Lung (tissue), 12 donors: Measurements from ENCODE around the gene CLDN19. TPM values are rescaled to one million over a fixed set of nuclear protein-coding genes. Genes with fewer than 3 reads are reported as not detected.
"Not testable (repeated sequence)": the region's sequence is repeated elsewhere in the genome, so short reads cannot be mapped to it uniquely, and the experiment has no call there.

Experiments
- ATAC-seq: fragments of 200-7000 bp; cut with Tn5 transposase; one replicate; pipeline ENCODE4 v1.9.1; 2020; ENCODE audit warnings: moderate number of reproducible peaks; ENCODE audit not compliant: insufficient read depth, low FRiP score
- DNase-seq, 3 donors: peaks; one replicate each; pipeline ENCODE4 v3.0.0-alpha.2; 2013 to 2017
- H3K27ac ChIP-seq, 2 donors: one replicate each; pipeline ENCODE4 v1.5.1; 2013; ENCODE audit warnings: mild to moderate bottlenecking in 2 of 2, moderate library complexity in 2 of 2, control low read depth in 1 of 2, inconsistent platforms in 1 of 2, low read depth in 1 of 2, low read length in 1 of 2
- H3K27me3 ChIP-seq, 3 donors: one replicate each; pipeline ENCODE4 v1.5.1; 2013; ENCODE audit warnings: low read length in 2 of 3; ENCODE audit not compliant: control insufficient read depth in 3 of 3, insufficient read depth in 3 of 3
- H3K36me3 ChIP-seq, 4 donors: one replicate each; pipeline ENCODE4 v1.5.1; 2013; ENCODE audit warnings: low read length in 4 of 4, mild to moderate bottlenecking in 1 of 4, moderate library complexity in 1 of 4; ENCODE audit not compliant: control insufficient read depth in 4 of 4, insufficient read depth in 4 of 4
- H3K4me1 ChIP-seq, 5 donors: one replicate each; pipeline ENCODE4 v1.5.1; 2013; ENCODE audit warnings: low read length in 5 of 5, mild to moderate bottlenecking in 2 of 5, moderate library complexity in 1 of 5; ENCODE audit not compliant: control insufficient read depth in 5 of 5, insufficient read depth in 5 of 5
- H3K4me3 ChIP-seq: one replicate; pipeline ENCODE4 v1.5.1; 2013; ENCODE audit warnings: mild to moderate bottlenecking, control low read depth, moderate library complexity
- H3K9ac ChIP-seq, 2 donors: one replicate each; pipeline ENCODE4 v1.5.1; 2013; ENCODE audit warnings: low read length in 2 of 2, control low read depth in 1 of 2; ENCODE audit not compliant: insufficient read depth in 1 of 2
- H3K9me3 ChIP-seq, 4 donors: one replicate each; pipeline ENCODE4 v1.5.1; 2013; ENCODE audit warnings: low read length in 3 of 4, mild to moderate bottlenecking in 1 of 4, moderate library complexity in 1 of 4; ENCODE audit not compliant: control insufficient read depth in 4 of 4, insufficient read depth in 3 of 4
- WGBS, 2 donors: extraction: QIAGEN DNeasy Blood & Tissue Kit; methylation state at CpG; one replicate each; pipeline ENCODE4 v1.1.7; 2013; 5-methylcytosine and 5-hydroxymethylcytosine counted together
- polyA plus RNA-seq, 2 donors: library from polyadenylated mRNA; stranded (reverse); fragments of 200-250 nt; gene quantifications; one replicate each; pipeline ENCODE4 v1.2.1, GENCODE V29; 2013
- total RNA-seq, 2 donors: library from RNA; depleted of rRNA in 1 of 2; stranded (reverse); fragments of >200 nt in 1 of 2; gene quantifications; one replicate each; pipeline ENCODE4 v1.2.1, GENCODE V29; 2014 to 2021
- TF ChIP-seq, protein P1 (sequence below): IDR thresholded peaks from 2 replicates; pipeline ENCODE4 v1.5.1; 2012; ENCODE audit warnings: mild to moderate bottlenecking; ENCODE audit errors: control extremely low read depth, extremely low read depth
- donor health status: control.
- donor health status: control.
- donor health status: Bipolar disorder and iron deficiency.
- donor health status: healthy.
- donor health status: DM: yes; HTN: yes; CAD: no.

CLDN19 gene
- total and polyA plus RNA-seq, 4 donors, result 0.01 to 2.0 (median 0.04) TPM; not detected in 1

GRCh38 chr1:42713293-42713692 lies 26.7 kb downstream of the CLDN19 start:
- H3K4me1 ChIP-seq, result no peaks in the 10 kb centered on the region
- DNase-seq, result no peak
- ATAC-seq, result no peak
- TF ChIP-seq, protein P1, sequence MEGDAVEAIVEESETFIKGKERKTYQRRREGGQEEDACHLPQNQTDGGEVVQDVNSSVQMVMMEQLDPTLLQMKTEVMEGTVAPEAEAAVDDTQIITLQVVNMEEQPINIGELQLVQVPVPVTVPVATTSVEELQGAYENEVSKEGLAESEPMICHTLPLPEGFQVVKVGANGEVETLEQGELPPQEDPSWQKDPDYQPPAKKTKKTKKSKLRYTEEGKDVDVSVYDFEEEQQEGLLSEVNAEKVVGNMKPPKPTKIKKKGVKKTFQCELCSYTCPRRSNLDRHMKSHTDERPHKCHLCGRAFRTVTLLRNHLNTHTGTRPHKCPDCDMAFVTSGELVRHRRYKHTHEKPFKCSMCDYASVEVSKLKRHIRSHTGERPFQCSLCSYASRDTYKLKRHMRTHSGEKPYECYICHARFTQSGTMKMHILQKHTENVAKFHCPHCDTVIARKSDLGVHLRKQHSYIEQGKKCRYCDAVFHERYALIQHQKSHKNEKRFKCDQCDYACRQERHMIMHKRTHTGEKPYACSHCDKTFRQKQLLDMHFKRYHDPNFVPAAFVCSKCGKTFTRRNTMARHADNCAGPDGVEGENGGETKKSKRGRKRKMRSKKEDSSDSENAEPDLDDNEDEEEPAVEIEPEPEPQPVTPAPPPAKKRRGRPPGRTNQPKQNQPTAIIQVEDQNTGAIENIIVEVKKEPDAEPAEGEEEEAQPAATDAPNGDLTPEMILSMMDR, result no peak
- H3K9me3 ChIP-seq, result peaks cover 0 to 8% (median 5%) of the 10 kb centered on the region in 4 donors
- no peak overlapping the region for H3K9ac ChIP-seq
- no peaks in the 10 kb centered on the region for H3K27me3 ChIP-seq
- no peak overlapping the region for H3K4me3 ChIP-seq
- H3K36me3 ChIP-seq, result peaks cover 7 to 18% (median 11%) of the 10 kb centered on the region in 4 donors
- no peak overlapping the region for H3K27ac ChIP-seq

GRCh38 chr1:42712808-42713207 lies 27.2 kb downstream of the CLDN19 start:
- H3K9me3 ChIP-seq, H3K9ac ChIP-seq, H3K4me1 ChIP-seq, H3K27me3 ChIP-seq, DNase-seq, H3K27ac ChIP-seq, H3K4me3 ChIP-seq, ATAC-seq: not testable (repeated sequence)
- peaks cover 7 to 18% (median 12%) of the 10 kb centered on the region in 4 donors for H3K36me3 ChIP-seq
- 98 to 99% methylated on average over 3 of the region's 3 CpGs for WGBS, 2 donors

GRCh38 chr1:42703888-42704464 lies 36.1 kb downstream of the CLDN19 start:
- TF ChIP-seq, protein P1, result no peak
- no peak for DNase-seq
- no peak for ATAC-seq
- Histone ChIP-seq H3K36me3 (peaks cover 24 to 38% (median 32%) of the 10 kb centered on the region in 4 donors), H3K27me3 (no peaks in the 10 kb centered on the region), H3K9ac (no peak overlapping the region), H3K9me3 (no peaks in the 10 kb centered on the region), H3K27ac (no peak overlapping the region), H3K4me3 (no peak overlapping the region), H3K4me1 (peaks cover 0 to 3% (median 0%) of the 10 kb centered on the region in 5 donors)
- 93 to 94% methylated on average over 7 of the region's 7 CpGs for WGBS, 2 donors

- DNase-seq, result no peak
- no peaks in the 10 kb centered on the region for H3K4me1 ChIP-seq
- H3K27me3 ChIP-seq, result no peaks in the 10 kb centered on the region
- H3K27ac ChIP-seq, result no peak overlapping the region
- no peak overlapping the region for H3K4me3 ChIP-seq
- H3K9ac ChIP-seq, result no peak overlapping the region
- no peaks in the 10 kb centered on the region for H3K9me3 ChIP-seq
- TF ChIP-seq, protein P1, result no peak
- no peak for ATAC-seq
- peaks cover 23 to 61% (median 38%) of the 10 kb centered on the region in 4 donors for H3K36me3 ChIP-seq
Observed at GRCh38 chr1:42700006-42700405, 40.0 kb downstream of the CLDN19 start.
